NCI-H748 treated with DMSO at 0.1 percent for 48 hours (cell line): Measurements from ENCODE around the gene GABPB2.

Source experiments
- DNase-seq: peaks from one replicate; lab custom pipeline; 2025; lab: John Stamatoyannopoulos, UW

Gene GABPB2

GRCh38 chr1:151070474-151071276 lies at the start of gene GABPB2:
GABPB2 (plus strand) TSS chr1:151070761; CDS start chr1:151088190, 17,429 bp downstream.
- no peak for DNase-seq

- DNase-seq: peak; percentile 38
Measured at GRCh38 chr1:151024540-151025146, 45.9 kb upstream of the GABPB2 start.

GRCh38 chr1:151026460-151026859 lies 44.1 kb upstream of the GABPB2 start:
- no peak for DNase-seq

GRCh38 chr1:151032164-151032563 lies 38.4 kb upstream of the GABPB2 start:
- DNase-seq: no peak

- no peak for DNase-seq
Measured at GRCh38 chr1:151035167-151035566, 35.4 kb upstream of the GABPB2 start.

- no peak for DNase-seq
Measured at GRCh38 chr1:151036356-151036755, 34.2 kb upstream of the GABPB2 start, which contains the start of gene BNIPL. BNIPL (plus strand) TSS chr1:151036586; CDS start chr1:151036726, 140 bp downstream.

GRCh38 chr1:151037032-151037431 lies 33.5 kb upstream of the GABPB2 start:
- DNase-seq: no peak

GRCh38 chr1:151039521-151039920 lies 31.0 kb upstream of the GABPB2 start:
- DNase-seq: no peak

GRCh38 chr1:151043163-151043562 lies 27.4 kb upstream of the GABPB2 start:
- DNase-seq: no peak

GRCh38 chr1:151047591-151047924 lies 23.0 kb upstream of the GABPB2 start, which contains the start of gene C1orf56:
C1orf56 (plus strand) TSS chr1:151047751; CDS start chr1:151047848, 97 bp downstream.
- peak; percentile 48 for DNase-seq

- DNase-seq: peak; percentile 41
Measured at GRCh38 chr1:151047925-151048644, 22.5 kb upstream of the GABPB2 start.

- no peak for DNase-seq
Measured at GRCh38 chr1:151048645-151049032, 21.9 kb upstream of the GABPB2 start.

- DNase-seq: no peak
Measured at GRCh38 chr1:151049458-151049857, 21.1 kb upstream of the GABPB2 start.

- DNase-seq: no peak
Measured at GRCh38 chr1:151050051-151050688, 20.4 kb upstream of the GABPB2 start.

- no peak for DNase-seq
Measured at GRCh38 chr1:151051356-151052009, 19.1 kb upstream of the GABPB2 start.

- no peak for DNase-seq
Measured at GRCh38 chr1:151054971-151055547, 15.5 kb upstream of the GABPB2 start.

GRCh38 chr1:151055581-151055980 lies 15.0 kb upstream of the GABPB2 start:
- no peak for DNase-seq

- DNase-seq: no peak
Measured at GRCh38 chr1:151056149-151056548, 14.4 kb upstream of the GABPB2 start.

- DNase-seq: peak; percentile 28
Measured at GRCh38 chr1:151058692-151059091, 11.9 kb upstream of the GABPB2 start.

GRCh38 chr1:151059109-151060006 lies 11.2 kb upstream of the GABPB2 start, which contains the start of gene CDC42SE1:
CDC42SE1 (minus strand) TSS chr1:151059622; CDS start chr1:151055730, 3,892 bp downstream.
- peak; percentile 47 for DNase-seq
